Hematopoietic multipotent progenitor cell treated with erythropoietin and hydrocortisone succinate and interleukin-3 and kit ligand, for 4 days (in vitro differentiated cells): ENCODE data around the gene GIMAP1.
"Not testable (repeated sequence)": the region's sequence is repeated elsewhere in the genome, so short reads cannot be mapped to it uniquely, and the experiment has no call there.

Source experiments
- DNase-seq: peaks from one replicate; pipeline ENCODE4 v3.0.0-alpha.2; 2015

GIMAP1 gene

GRCh38 chr7:150716368-150716767, at the start of gene GIMAP1:
Gene GIMAP1 (plus strand): TSS chr7:150716613. CDS start chr7:150719048, 2,435 bp downstream.
- peak; percentile 84 for DNase-seq

GRCh38 chr7:150668472-150668911, 47.9 kb upstream of the GIMAP1 start:
- peak; percentile 32 for DNase-seq

GRCh38 chr7:150668977-150669376, 47.4 kb upstream of the GIMAP1 start:
- DNase-seq, result no peak

- not testable (repeated sequence) for DNase-seq
Measured at GRCh38 chr7:150671798-150672585, 44.4 kb upstream of the GIMAP1 start.

- DNase-seq, result no peak
Measured at GRCh38 chr7:150675714-150676113, 40.7 kb upstream of the GIMAP1 start.

- peak; percentile 35 for DNase-seq
Measured at GRCh38 chr7:150676276-150676675, 40.1 kb upstream of the GIMAP1 start.

- DNase-seq, result not testable (repeated sequence)
Measured at GRCh38 chr7:150676854-150677253, 39.6 kb upstream of the GIMAP1 start.

- not testable (repeated sequence) for DNase-seq
Measured at GRCh38 chr7:150678601-150679000, 37.8 kb upstream of the GIMAP1 start.

GRCh38 chr7:150680364-150680763, 36.0 kb upstream of the GIMAP1 start:
- not testable (repeated sequence) for DNase-seq

- DNase-seq, result peak; percentile 85
Measured at GRCh38 chr7:150685219-150686029, 31.0 kb upstream of the GIMAP1 start, which contains the start of gene GIMAP2. Gene GIMAP2 (plus strand): TSS chr7:150685706. CDS start chr7:150687060, 1,354 bp downstream.

- DNase-seq, result peak; percentile 44
Measured at GRCh38 chr7:150686030-150686631, 30.3 kb upstream of the GIMAP1 start.

GRCh38 chr7:150688630-150689029, 27.8 kb upstream of the GIMAP1 start:
- DNase-seq, result no peak

- no peak for DNase-seq
Measured at GRCh38 chr7:150695654-150696053, 20.8 kb upstream of the GIMAP1 start.

GRCh38 chr7:150703209-150703608, 13.2 kb upstream of the GIMAP1 start:
- no peak for DNase-seq

GRCh38 chr7:150715293-150715692, 1.1 kb upstream of the GIMAP1 start:
- DNase-seq, result no peak

GRCh38 chr7:150715738-150716137, 675 bp upstream of the GIMAP1 start:
- DNase-seq, result no peak

- DNase-seq, result no peak
Measured at GRCh38 chr7:150716939-150717338, 526 bp downstream of the GIMAP1 start.

GRCh38 chr7:150717814-150718420, 1.5 kb downstream of the GIMAP1 start:
- peak; percentile 38 for DNase-seq

- no peak for DNase-seq
Measured at GRCh38 chr7:150719436-150719835, 3.0 kb downstream of the GIMAP1 start.

GRCh38 chr7:150719960-150720891, 3.8 kb downstream of the GIMAP1 start:
- no peak for DNase-seq

- DNase-seq, result no peak
Measured at GRCh38 chr7:150721970-150722373, 5.6 kb downstream of the GIMAP1 start.
